SK-N-SH (cell line): Measurements from ENCODE around the gene HS6ST3.

Experiments used
- MEF2A ChIP-seq: IDR thresholded peaks from 2 replicates; pipeline ENCODE4 v1.4.0; 2012; ENCODE audit warnings: low read depth, borderline replicate concordance
- RCOR1 ChIP-seq: fragments of 150-350 bp; IDR thresholded peaks from 2 replicates; pipeline ENCODE4 v1.6.1; 2017; ENCODE audit warnings: antibody characterized with exemption, low read length
- SIN3A ChIP-seq: IDR thresholded peaks from 2 replicates; pipeline ENCODE4 v1.6.1; 2012; ENCODE audit warnings: low read depth, mild to moderate bottlenecking, low read length, moderate library complexity, borderline replicate concordance
- TF ChIP-seq, protein P1 (sequence below): IDR thresholded peaks from 2 replicates; pipeline ENCODE4 v1.6.1; 2012; ENCODE audit warnings: mild to moderate bottlenecking, low read depth, low read length, moderate library complexity
- TF ChIP-seq, protein P2 (sequence below): IDR thresholded peaks from 2 replicates; pipeline ENCODE4 v1.4.0; 2012; ENCODE audit warnings: low read depth, borderline replicate concordance
- TF ChIP-seq, protein P3 (sequence below): fragments of 200-600 bp; sonication (generic); IDR thresholded peaks from 2 replicates; pipeline ENCODE4 v1.6.1; 2017; ENCODE audit warnings: antibody characterized with exemption, mild to moderate bottlenecking, moderate library complexity
- TF ChIP-seq, protein P4 (sequence below): IDR thresholded peaks from 2 replicates; pipeline ENCODE4 v1.4.0; 2012; ENCODE audit warnings: low read depth

DNA sequence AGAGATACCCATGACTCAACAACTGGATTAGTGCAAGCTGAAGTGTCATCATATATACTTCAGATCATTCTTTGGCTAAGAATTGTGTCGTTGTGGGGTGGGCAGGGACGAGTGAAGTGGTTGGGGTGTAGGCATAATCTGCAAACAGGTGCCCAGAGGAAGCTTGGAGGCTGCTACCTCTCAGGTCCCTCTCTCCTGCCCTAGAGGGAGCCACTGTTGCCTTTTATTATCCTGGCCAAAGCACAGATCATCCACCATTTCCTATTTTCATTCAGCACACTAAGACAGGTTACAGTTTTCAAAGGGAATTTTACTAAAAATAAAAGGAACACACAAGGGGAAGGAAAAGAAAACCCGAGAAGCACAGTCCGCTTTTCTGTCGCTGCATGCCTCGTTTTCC is 126.6 kb downstream of the HS6ST3 start:
- TF ChIP-seq, protein P1, sequence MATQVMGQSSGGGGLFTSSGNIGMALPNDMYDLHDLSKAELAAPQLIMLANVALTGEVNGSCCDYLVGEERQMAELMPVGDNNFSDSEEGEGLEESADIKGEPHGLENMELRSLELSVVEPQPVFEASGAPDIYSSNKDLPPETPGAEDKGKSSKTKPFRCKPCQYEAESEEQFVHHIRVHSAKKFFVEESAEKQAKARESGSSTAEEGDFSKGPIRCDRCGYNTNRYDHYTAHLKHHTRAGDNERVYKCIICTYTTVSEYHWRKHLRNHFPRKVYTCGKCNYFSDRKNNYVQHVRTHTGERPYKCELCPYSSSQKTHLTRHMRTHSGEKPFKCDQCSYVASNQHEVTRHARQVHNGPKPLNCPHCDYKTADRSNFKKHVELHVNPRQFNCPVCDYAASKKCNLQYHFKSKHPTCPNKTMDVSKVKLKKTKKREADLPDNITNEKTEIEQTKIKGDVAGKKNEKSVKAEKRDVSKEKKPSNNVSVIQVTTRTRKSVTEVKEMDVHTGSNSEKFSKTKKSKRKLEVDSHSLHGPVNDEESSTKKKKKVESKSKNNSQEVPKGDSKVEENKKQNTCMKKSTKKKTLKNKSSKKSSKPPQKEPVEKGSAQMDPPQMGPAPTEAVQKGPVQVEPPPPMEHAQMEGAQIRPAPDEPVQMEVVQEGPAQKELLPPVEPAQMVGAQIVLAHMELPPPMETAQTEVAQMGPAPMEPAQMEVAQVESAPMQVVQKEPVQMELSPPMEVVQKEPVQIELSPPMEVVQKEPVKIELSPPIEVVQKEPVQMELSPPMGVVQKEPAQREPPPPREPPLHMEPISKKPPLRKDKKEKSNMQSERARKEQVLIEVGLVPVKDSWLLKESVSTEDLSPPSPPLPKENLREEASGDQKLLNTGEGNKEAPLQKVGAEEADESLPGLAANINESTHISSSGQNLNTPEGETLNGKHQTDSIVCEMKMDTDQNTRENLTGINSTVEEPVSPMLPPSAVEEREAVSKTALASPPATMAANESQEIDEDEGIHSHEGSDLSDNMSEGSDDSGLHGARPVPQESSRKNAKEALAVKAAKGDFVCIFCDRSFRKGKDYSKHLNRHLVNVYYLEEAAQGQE: no peak
- TF ChIP-seq, protein P2, sequence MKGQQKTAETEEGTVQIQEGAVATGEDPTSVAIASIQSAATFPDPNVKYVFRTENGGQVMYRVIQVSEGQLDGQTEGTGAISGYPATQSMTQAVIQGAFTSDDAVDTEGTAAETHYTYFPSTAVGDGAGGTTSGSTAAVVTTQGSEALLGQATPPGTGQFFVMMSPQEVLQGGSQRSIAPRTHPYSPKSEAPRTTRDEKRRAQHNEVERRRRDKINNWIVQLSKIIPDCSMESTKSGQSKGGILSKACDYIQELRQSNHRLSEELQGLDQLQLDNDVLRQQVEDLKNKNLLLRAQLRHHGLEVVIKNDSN: no peak
- TF ChIP-seq SIN3A (no peak), RCOR1 (no peak), MEF2A (no peak)
- TF ChIP-seq, protein P3, sequence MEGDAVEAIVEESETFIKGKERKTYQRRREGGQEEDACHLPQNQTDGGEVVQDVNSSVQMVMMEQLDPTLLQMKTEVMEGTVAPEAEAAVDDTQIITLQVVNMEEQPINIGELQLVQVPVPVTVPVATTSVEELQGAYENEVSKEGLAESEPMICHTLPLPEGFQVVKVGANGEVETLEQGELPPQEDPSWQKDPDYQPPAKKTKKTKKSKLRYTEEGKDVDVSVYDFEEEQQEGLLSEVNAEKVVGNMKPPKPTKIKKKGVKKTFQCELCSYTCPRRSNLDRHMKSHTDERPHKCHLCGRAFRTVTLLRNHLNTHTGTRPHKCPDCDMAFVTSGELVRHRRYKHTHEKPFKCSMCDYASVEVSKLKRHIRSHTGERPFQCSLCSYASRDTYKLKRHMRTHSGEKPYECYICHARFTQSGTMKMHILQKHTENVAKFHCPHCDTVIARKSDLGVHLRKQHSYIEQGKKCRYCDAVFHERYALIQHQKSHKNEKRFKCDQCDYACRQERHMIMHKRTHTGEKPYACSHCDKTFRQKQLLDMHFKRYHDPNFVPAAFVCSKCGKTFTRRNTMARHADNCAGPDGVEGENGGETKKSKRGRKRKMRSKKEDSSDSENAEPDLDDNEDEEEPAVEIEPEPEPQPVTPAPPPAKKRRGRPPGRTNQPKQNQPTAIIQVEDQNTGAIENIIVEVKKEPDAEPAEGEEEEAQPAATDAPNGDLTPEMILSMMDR: no peak
- TF ChIP-seq, protein P4, sequence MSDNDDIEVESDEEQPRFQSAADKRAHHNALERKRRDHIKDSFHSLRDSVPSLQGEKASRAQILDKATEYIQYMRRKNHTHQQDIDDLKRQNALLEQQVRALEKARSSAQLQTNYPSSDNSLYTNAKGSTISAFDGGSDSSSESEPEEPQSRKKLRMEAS: no peak
